ENCODE results near the gene FAM72B. TPM values are rescaled to one million over a fixed set of nuclear protein-coding genes. Genes with fewer than 3 reads are reported as not detected.
"Not testable (repeated sequence)": the region's sequence is repeated elsewhere in the genome, so short reads cannot be mapped to it uniquely, and the experiment has no call there.

Gene FAM72B
- 1 to 10 TPM; 3.8 to 6.1 (median 4.3) TPM for polyA plus RNA-seq (ENCODE audit: insufficient read length in 3 of 3)

GRCh38 chr1:121184290-121185127, at the start of gene FAM72B, which contains the start of gene SRGAP2C:
TSS of gene FAM72B (minus strand) at chr1:121184340. CDS start at chr1:121183489, 851 bp downstream.
TSS of gene SRGAP2C (plus strand) at chr1:121184975. CDS start at chr1:121187447, 2,472 bp downstream.
- peak; percentile 85 to 91 (median 90) for DNase-seq (ENCODE audit: low read depth in 3 of 3, low spot score in 2 of 3)

DNA sequence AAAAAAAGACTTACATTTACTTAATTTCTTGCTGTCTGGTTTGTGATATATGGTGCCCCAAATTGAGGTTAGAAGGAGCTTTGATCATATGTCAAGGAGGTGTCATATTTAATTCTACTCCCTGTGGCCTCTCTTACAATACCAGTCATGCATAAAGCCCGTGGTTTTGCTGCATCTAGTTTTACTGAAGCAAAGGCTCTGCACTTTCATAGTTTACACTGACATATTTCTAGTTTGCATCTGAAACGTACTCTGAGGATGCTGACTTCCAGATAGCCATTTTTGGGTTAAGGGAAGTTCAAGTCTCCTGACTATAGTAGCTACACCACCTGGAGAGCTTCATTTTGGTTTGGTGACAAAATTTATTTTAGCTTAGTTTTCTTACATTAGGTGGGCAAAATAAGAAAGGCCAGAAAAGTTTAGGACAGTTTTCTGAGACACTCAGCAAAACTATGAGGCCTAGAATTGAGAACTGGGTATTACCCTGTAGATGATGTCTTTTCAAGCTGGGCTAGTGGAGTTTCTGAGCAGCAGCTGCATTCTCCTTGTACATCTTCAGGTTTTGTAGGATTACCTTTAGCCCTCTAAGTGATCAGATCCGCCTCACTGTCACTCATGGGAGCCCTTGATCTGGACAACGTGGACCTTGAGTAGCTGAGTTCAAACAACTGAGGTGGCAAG, 48.4 kb upstream of the FAM72B start:
- not testable (repeated sequence) for DNase-seq (ENCODE audit: low read depth in 3 of 3, low spot score in 2 of 3)

DNA sequence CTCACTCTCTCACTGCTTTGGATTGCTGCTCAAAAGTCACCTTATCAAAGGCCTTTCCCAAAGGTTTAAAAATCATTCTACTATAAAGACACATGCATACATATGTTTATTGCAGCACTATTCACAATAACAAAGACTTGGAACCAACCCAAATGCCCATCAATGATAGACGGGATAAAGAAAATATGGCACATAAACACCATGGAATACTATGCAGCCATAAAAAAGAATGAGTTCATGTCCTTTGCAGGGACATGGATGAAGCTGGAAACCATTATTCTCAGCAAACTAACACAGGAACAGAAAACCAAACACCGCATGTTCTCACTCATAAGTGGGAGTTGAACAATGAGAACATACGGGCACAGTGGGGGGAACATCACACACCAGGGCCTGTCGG, 46.5 kb upstream of the FAM72B start:
- DNase-seq (ENCODE audit: low read depth in 3 of 3, low spot score in 2 of 3), result not testable (repeated sequence)

DNA sequence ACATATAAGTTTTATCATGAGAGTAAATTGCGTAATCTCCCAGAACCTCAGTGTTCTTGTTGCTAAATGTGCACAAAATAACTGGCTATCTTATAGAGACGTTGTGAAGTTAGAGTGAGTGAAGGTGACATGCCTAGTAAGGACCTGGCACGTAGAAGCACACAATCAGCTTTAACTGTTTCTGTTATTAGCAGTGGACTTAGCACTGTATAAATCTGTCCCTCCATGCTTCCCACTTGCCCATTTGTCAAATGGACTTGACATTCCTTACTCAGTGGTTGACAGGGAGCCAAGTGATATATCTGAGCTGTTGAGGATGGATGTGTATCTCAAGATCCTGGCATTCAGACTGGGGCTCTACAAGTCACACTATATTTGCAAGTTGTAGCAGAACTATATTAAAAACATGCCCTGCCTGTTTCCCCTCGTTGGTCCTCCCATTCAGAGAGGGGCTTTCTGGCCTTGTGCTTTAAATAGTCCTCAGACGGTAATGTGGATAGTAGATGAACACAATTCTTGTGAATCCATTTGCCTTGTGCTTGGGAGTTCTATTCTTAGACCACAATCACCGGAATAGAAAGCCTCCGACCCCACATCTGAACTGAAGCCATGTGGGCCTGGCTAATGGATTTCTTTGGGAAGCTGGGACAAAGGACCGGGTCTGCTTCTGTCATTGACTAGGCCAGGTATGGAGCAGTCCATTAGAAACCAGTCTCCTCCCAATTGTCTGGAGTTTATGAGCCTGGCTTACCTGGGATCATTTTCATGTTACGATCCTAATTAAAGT, 43.6 kb upstream of the FAM72B start:
- not testable (repeated sequence) for DNase-seq (ENCODE audit: low read depth in 3 of 3, low spot score in 2 of 3)

GRCh38 chr1:121226925-121227324, 42.8 kb upstream of the FAM72B start:
- DNase-seq (ENCODE audit: low read depth in 3 of 3, low spot score in 2 of 3), result not testable (repeated sequence)

DNA sequence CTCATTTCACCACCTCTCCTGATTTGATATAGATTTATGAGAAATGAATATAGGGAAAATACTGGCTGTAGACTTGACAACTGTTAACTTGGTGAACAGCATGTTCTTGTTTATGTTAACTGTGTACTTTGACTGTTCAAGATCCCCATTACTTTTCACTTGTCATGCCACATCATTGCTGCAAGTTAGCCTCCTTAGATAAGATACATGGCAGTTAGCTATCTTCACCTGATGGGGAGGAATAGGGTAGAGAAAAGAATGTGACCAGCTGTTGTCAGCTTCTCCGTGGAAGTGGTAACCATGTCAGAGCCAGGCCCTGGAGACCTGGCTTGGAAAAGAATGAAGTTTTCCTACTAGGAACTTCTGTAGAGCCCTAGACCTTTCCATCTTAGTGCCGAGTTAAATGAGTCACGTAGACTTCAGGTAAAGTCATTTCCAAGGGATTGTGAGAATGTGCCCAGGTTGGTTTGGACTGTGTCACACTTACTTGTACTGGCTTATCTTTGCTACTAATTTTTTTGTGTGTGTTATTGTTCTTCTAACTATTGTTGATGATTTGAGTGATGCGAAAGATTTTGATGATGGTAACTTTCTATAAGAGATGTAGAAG, 42.3 kb upstream of the FAM72B start:
- DNase-seq (ENCODE audit: low read depth in 3 of 3, low spot score in 2 of 3), result not testable (repeated sequence)

- not testable (repeated sequence) for DNase-seq (ENCODE audit: low read depth in 3 of 3, low spot score in 2 of 3)
Measured at GRCh38 chr1:121224714-121225113, 40.6 kb upstream of the FAM72B start.

DNA sequence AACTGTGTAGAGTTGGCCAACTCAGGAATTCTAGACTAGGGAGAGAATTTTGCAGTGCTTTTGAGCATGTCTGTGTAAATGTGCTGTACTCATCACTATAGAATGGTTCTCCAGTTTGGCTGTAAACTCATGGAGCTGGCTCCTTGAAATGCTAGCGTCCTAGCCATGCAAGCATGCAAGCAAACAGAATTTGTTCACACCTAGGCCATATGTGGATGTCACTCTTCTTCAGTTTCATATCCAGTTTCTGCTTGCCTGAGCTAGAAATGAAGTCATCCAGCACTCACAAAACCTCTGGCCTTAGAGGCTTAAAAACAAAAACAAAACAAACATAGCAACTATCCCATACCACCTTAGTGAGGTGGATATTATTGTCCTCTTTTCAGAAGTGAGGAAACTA, 37.6 kb upstream of the FAM72B start:
- not testable (repeated sequence) for DNase-seq (ENCODE audit: low read depth in 3 of 3, low spot score in 2 of 3)

DNA sequence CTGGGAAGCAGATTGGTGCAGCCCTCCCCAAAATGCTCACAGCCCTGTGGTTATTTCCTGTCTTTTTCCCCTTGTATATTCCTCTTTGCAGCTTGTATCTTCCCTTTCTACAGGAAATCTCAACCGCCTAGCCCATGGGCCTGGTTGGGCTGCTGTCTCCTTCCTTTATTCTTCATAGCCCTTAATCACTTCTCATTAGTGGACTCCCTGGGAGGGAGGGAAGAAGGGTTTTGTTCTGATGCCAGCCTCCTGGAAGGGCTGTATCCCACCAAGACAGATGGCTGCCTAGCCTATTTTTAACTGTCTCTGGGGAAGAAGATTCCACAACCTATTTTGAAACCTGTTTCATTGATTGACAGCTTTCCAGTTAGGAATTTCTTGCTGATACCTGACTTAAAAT, 32.5 kb upstream of the FAM72B start:
- DNase-seq (ENCODE audit: low read depth in 3 of 3, low spot score in 2 of 3), result not testable (repeated sequence)

GRCh38 chr1:121215699-121216417, 31.7 kb upstream of the FAM72B start:
- not testable (repeated sequence) for DNase-seq (ENCODE audit: low read depth in 3 of 3, low spot score in 2 of 3)

GRCh38 chr1:121214544-121215156, 30.5 kb upstream of the FAM72B start:
- DNase-seq (ENCODE audit: low read depth in 3 of 3, low spot score in 2 of 3), result not testable (repeated sequence)

- not testable (repeated sequence) for DNase-seq (ENCODE audit: low read depth in 3 of 3, low spot score in 2 of 3)
Measured at GRCh38 chr1:121213491-121213890, 29.4 kb upstream of the FAM72B start.

DNA sequence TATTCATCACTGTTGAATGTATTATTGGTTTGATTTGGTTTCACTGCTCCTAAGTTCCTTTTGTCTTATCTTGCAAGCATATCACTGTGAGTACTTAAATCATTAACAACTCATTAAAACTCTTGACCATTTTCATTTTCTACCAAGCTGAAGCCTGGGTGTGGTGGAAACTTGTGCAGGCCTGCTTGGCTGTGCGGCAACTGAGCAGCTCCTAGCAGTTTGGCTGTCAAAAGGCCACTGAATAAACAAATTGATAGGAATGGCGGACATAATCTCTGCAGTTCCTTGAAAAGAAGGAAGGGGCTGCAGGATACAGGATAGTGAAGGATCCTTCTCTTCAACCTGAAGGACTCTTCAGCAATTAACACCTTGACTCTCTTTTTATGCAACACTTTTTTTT, 26.6 kb upstream of the FAM72B start:
- not testable (repeated sequence) for DNase-seq (ENCODE audit: low read depth in 3 of 3, low spot score in 2 of 3)

GRCh38 chr1:121208375-121208774, 24.2 kb upstream of the FAM72B start:
- DNase-seq (ENCODE audit: low read depth in 3 of 3, low spot score in 2 of 3), result not testable (repeated sequence)

DNA sequence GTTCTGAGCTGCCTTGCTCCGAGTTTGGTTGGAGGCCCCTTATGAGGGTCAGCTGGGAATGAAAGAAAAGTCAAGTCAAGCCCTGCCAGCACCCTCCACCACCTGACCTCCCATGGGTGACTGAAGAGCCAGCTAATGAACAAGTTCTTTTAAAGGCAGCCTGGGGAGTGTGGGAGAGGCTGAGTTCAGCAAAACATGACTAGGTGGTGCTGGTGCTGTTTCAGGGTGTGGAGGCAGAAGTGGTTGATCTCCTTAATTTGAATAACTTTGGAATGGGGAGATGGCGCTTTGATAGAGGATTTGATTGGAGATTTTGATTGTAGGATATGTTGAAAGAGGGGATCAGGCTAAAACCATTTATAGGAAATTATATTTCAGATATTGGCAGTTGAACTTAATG, 23.2 kb upstream of the FAM72B start:
- DNase-seq (ENCODE audit: low read depth in 3 of 3, low spot score in 2 of 3), result not testable (repeated sequence)

GRCh38 chr1:121205786-121206711, 21.9 kb upstream of the FAM72B start:
- DNase-seq (ENCODE audit: low read depth in 3 of 3, low spot score in 2 of 3), result not testable (repeated sequence)

GRCh38 chr1:121202986-121203385, 18.8 kb upstream of the FAM72B start:
- DNase-seq (ENCODE audit: low read depth in 3 of 3, low spot score in 2 of 3), result not testable (repeated sequence)
